ENCODE measurements around the gene LRRC73.
A peak's percentile ranks its signal among the peaks of the same experiment; 100 is the strongest.
"Not testable (repeated sequence)": the region's sequence is repeated elsewhere in the genome, so short reads cannot be mapped to it uniquely, and the experiment has no call there.

LRRC73 gene

DNA sequence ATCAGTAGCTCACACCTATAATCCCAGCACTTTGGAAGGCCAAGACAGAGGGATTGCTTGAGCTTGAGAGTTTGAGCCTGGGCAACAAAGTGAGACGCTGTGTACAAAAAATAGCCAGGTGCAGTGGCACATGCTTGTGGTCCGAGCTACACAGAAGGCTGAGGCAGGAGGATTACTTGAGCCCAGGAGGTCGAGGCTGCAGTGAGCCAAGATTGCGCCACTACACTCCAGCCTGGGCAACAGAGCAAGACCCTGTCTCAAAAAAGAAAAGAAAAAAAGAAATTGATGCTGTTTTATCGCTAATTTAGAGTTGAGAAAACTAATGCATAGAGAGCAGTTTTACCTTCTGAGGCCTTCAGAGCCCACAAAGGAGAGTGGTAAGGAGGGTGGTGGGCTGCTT, 11.9 kb downstream of the LRRC73 start:
- H3K18ac ChIP-seq (ENCODE audit: low read depth in 1 of 2, low read length in 2 of 2); H2BK5ac ChIP-seq (ENCODE audit: low read depth, low read length, poor library complexity, severe bottlenecking); H4K8ac ChIP-seq (ENCODE audit: low read length); H3K23ac ChIP-seq (ENCODE audit: low read length in 2 of 2); H3K27me3 ChIP-seq (ENCODE audit: control insufficient read depth in 1 of 2, insufficient read depth in 1 of 2, low read length in 2 of 2); H2BK12ac ChIP-seq (ENCODE audit: low read length in 2 of 2); H3K14ac ChIP-seq (ENCODE audit: low read length in 2 of 2); H2AFZ ChIP-seq (ENCODE audit: low read depth, low read length); H2AK5ac ChIP-seq (ENCODE audit: low read length, severe bottlenecking); H3K4me3 ChIP-seq (ENCODE audit: insufficient read depth in 1 of 2, low read depth in 1 of 2, low read length in 2 of 2); H4K91ac ChIP-seq (ENCODE audit: low read length); H3K9me3 ChIP-seq (ENCODE audit: control insufficient read depth, low read length); H3K4me2 ChIP-seq (ENCODE audit: low read length, poor library complexity, severe bottlenecking); H3K27ac ChIP-seq (ENCODE audit: low read length, poor library complexity, severe bottlenecking); DNase-seq; H2BK15ac ChIP-seq (ENCODE audit: low read depth, poor library complexity, severe bottlenecking); H2BK120ac ChIP-seq (ENCODE audit: low read depth, low read length); H3K9ac ChIP-seq (ENCODE audit: low read length); H3K4ac ChIP-seq (ENCODE audit: low read depth in 1 of 2, low read length in 2 of 2): not testable (repeated sequence)
- Histone ChIP-seq H3K4me1 (ENCODE audit: control insufficient read depth, insufficient read depth, low read depth, low read length) (peaks cover 30% of the 10 kb centered on the region), H3K79me1 (replicated peaks; ENCODE audit: low read length, poor library complexity, severe bottlenecking) (peaks cover 28% of the 10 kb centered on the region), H3K36me3 (ENCODE audit: control insufficient read depth in 1 of 2, insufficient read depth in 2 of 2, low read depth in 1 of 2, low read length in 2 of 2) (peaks cover 58 to 59% of the 10 kb centered on the region in 2 experiments)
- 97% methylated on average over 5 of the region's 5 CpGs for WGBS

DNA sequence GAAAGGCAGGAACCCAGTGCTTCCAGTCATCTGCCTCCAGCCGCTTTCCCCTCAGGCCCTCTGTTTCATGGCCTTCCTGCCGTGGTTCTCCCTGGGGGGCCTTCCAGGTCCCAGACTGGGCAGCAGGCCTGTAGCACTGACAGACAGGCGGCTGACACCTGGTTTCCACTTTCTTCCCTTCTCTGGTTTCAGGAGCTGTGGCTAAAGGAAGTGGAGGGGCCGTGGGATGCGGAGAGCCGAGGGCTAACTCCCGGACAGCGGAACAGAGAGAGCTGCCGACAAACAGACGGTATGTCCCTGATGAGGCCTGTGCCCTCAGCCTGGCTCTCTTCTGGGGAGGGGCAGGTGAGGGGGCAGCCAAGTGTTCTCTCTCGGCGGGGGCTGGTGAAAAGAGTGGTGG, 12.5 kb downstream of the LRRC73 start:
- WGBS: 95% methylated on average over 12 of the region's 12 CpGs
- Histone ChIP-seq H2BK15ac (ENCODE audit: low read depth, poor library complexity, severe bottlenecking) (no peak overlapping the region), H3K4me2 (ENCODE audit: low read length, poor library complexity, severe bottlenecking) (no peak overlapping the region), H3K4ac (ENCODE audit: low read depth in 1 of 2, low read length in 2 of 2) (no peak overlapping the region), H4K91ac (ENCODE audit: low read length) (no peak overlapping the region), H4K8ac (ENCODE audit: low read length) (no peak overlapping the region), H2BK12ac (ENCODE audit: low read length in 2 of 2) (no peak overlapping the region), H3K27me3 (ENCODE audit: control insufficient read depth in 1 of 2, insufficient read depth in 1 of 2, low read length in 2 of 2) (no peaks in the 10 kb centered on the region), H3K79me1 (replicated peaks; ENCODE audit: low read length, poor library complexity, severe bottlenecking) (peaks cover 29% of the 10 kb centered on the region), H3K23ac (ENCODE audit: low read length in 2 of 2) (no peak overlapping the region), H2AK5ac (ENCODE audit: low read length, severe bottlenecking) (peak overlapping the region; percentile 30), H3K9me3 (ENCODE audit: control insufficient read depth, low read length) (no peaks in the 10 kb centered on the region), H3K4me1 (ENCODE audit: control insufficient read depth, insufficient read depth, low read depth, low read length) (peaks cover 30% of the 10 kb centered on the region), H2BK120ac (ENCODE audit: low read depth, low read length) (no peak overlapping the region), H3K14ac (ENCODE audit: low read length in 2 of 2) (no peak overlapping the region), H3K18ac (ENCODE audit: low read depth in 1 of 2, low read length in 2 of 2) (no peak overlapping the region), H3K36me3 (ENCODE audit: control insufficient read depth in 1 of 2, insufficient read depth in 2 of 2, low read depth in 1 of 2, low read length in 2 of 2) (peaks cover 53% of the 10 kb centered on the region in 2 experiments), H2BK5ac (ENCODE audit: low read depth, low read length, poor library complexity, severe bottlenecking) (no peak overlapping the region), H3K9ac (ENCODE audit: low read length) (no peak overlapping the region), H2AFZ (ENCODE audit: low read depth, low read length) (no peak overlapping the region), H3K27ac (ENCODE audit: low read length, poor library complexity, severe bottlenecking) (no peak overlapping the region), H3K4me3 (ENCODE audit: insufficient read depth in 1 of 2, low read depth in 1 of 2, low read length in 2 of 2) (no peak overlapping the region)
- DNase-seq: no peak

DNA sequence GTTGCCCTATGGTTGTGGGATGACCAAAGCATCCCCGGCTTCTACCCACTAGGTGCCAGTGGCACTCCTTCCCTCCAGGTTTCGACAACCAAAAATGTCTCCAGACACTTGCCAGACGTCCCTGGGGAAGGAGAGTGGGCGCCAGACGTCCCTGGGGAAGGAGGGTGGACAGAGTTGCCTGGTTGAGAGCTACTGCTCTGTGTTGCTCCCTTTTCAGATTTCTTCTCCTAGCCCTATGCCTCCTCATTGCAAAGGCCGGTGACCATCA, 13.1 kb downstream of the LRRC73 start:
- Histone ChIP-seq H2BK15ac (ENCODE audit: low read depth, poor library complexity, severe bottlenecking) (peak overlapping the region; percentile 52), H3K4me1 (ENCODE audit: control insufficient read depth, insufficient read depth, low read depth, low read length) (peaks cover 33% of the 10 kb centered on the region), H3K79me1 (replicated peaks; ENCODE audit: low read length, poor library complexity, severe bottlenecking) (peaks cover 31% of the 10 kb centered on the region), H4K91ac (ENCODE audit: low read length) (no peak overlapping the region), H3K9me3 (ENCODE audit: control insufficient read depth, low read length) (no peaks in the 10 kb centered on the region), H3K18ac (ENCODE audit: low read depth in 1 of 2, low read length in 2 of 2) (no peak overlapping the region), H3K9ac (ENCODE audit: low read length) (no peak overlapping the region), H3K14ac (ENCODE audit: low read length in 2 of 2) (no peak overlapping the region), H2BK5ac (ENCODE audit: low read depth, low read length, poor library complexity, severe bottlenecking) (no peak overlapping the region), H2BK12ac (ENCODE audit: low read length in 2 of 2) (no peak overlapping the region), H3K4me2 (ENCODE audit: low read length, poor library complexity, severe bottlenecking) (no peak overlapping the region), H2AK5ac (ENCODE audit: low read length, severe bottlenecking) (peak overlapping the region; percentile 36), H3K27me3 (ENCODE audit: control insufficient read depth in 1 of 2, insufficient read depth in 1 of 2, low read length in 2 of 2) (no peaks in the 10 kb centered on the region), H4K8ac (ENCODE audit: low read length) (no peak overlapping the region), H3K27ac (ENCODE audit: low read length, poor library complexity, severe bottlenecking) (no peak overlapping the region), H2BK120ac (ENCODE audit: low read depth, low read length) (no peak overlapping the region), H3K23ac (ENCODE audit: low read length in 2 of 2) (no peak overlapping the region), H3K4me3 (ENCODE audit: insufficient read depth in 1 of 2, low read depth in 1 of 2, low read length in 2 of 2) (no peak overlapping the region), H3K36me3 (ENCODE audit: control insufficient read depth in 1 of 2, insufficient read depth in 2 of 2, low read depth in 1 of 2, low read length in 2 of 2) (peaks cover 47 to 52% of the 10 kb centered on the region in 2 experiments), H3K4ac (ENCODE audit: low read depth in 1 of 2, low read length in 2 of 2) (no peak overlapping the region), H2AFZ (ENCODE audit: low read depth, low read length) (no peak overlapping the region)
- 82% methylated on average over 5 of the region's 6 CpGs for WGBS
- DNase-seq: no peak

DNA sequence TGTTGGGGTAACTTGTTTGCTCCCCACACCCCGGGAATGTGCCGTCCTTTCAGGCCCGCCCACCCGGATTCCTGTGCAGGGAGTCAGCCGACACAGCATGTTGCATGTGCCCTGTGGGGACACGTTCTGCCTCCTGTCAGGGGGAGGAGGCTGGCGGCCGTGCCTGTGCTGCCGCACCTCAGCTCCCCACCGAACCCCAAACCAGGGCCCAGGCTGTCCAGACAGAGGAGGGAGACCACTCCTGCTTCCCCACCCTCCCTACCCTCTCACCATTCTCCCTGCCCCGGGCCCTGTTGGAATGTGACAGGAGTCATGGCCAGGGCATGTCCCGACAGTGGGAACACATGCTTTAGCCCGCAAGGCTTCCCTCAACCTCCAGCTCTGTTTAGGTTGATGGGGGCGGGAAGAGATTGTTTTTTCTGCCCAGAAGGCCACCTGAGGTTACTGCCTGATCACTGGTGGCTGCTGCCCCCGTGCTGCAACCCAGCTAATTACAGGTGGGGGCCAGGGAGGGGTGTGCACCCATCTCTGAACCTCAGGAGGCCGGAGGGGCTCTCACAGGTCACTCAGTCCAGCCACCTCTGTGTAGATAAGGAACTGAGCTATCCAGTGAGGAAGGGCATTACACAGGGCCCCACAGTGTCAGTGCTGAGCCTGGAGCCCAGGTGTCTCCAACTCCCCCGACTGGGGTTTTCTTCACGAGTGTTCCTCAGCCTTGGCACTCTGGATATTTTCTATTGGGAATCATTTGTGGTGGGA, 13.6 kb downstream of the LRRC73 start:
- Histone ChIP-seq H2BK120ac (ENCODE audit: low read depth, low read length) (no peak overlapping the region), H3K4me3 (ENCODE audit: insufficient read depth in 1 of 2, low read depth in 1 of 2, low read length in 2 of 2) (no peak overlapping the region)

More for the DNA sequence above, 13.6 kb downstream of the LRRC73 start:
- no peak overlapping the region for H2BK12ac ChIP-seq (ENCODE audit: low read length in 2 of 2)
- no peak overlapping the region for H3K18ac ChIP-seq (ENCODE audit: low read depth in 1 of 2, low read length in 2 of 2)
- peak; percentile 54 for DNase-seq
- H3K9me3 ChIP-seq (ENCODE audit: control insufficient read depth, low read length): no peaks in the 10 kb centered on the region
- peaks cover 42 to 50% of the 10 kb centered on the region in 2 experiments for H3K36me3 ChIP-seq (ENCODE audit: control insufficient read depth in 1 of 2, insufficient read depth in 2 of 2, low read depth in 1 of 2, low read length in 2 of 2)
- H3K4me2 ChIP-seq (ENCODE audit: low read length, poor library complexity, severe bottlenecking): peak overlapping the region; percentile 2
- no peak overlapping the region for H4K91ac ChIP-seq (ENCODE audit: low read length)
- H3K14ac ChIP-seq (ENCODE audit: low read length in 2 of 2): no peak overlapping the region
- H3K9ac ChIP-seq (ENCODE audit: low read length): no peak overlapping the region
- 51% methylated on average over 13 of the region's 18 CpGs for WGBS
- no peak overlapping the region for H4K8ac ChIP-seq (ENCODE audit: low read length)
- H2BK15ac ChIP-seq (ENCODE audit: low read depth, poor library complexity, severe bottlenecking): no peak overlapping the region
- H3K23ac ChIP-seq (ENCODE audit: low read length in 2 of 2): no peak overlapping the region
- H3K4me1 ChIP-seq (ENCODE audit: control insufficient read depth, insufficient read depth, low read depth, low read length): peaks cover 33% of the 10 kb centered on the region
- no peak overlapping the region for H3K4ac ChIP-seq (ENCODE audit: low read depth in 1 of 2, low read length in 2 of 2)
- H2AFZ ChIP-seq (ENCODE audit: low read depth, low read length): no peak overlapping the region
- no peak overlapping the region for H2BK5ac ChIP-seq (ENCODE audit: low read depth, low read length, poor library complexity, severe bottlenecking)
- no peak overlapping the region for H3K27ac ChIP-seq (ENCODE audit: low read length, poor library complexity, severe bottlenecking)
- H3K27me3 ChIP-seq (ENCODE audit: control insufficient read depth in 1 of 2, insufficient read depth in 1 of 2, low read length in 2 of 2): no peaks in the 10 kb centered on the region
- peak overlapping the region; percentile 36 for H2AK5ac ChIP-seq (ENCODE audit: low read length, severe bottlenecking)
- peaks cover 35% of the 10 kb centered on the region for H3K79me1 ChIP-seq (replicated peaks; ENCODE audit: low read length, poor library complexity, severe bottlenecking)
